Fibroblast of skin of right biceps (primary cell): ENCODE data around the gene MPZL1.

ENCODE experiments used
- DNase-seq: peaks from one replicate; pipeline ENCODE4 v3.0.0-alpha.2; 2013

MPZL1 gene

GRCh38 chr1:167695756-167696561 is 25.8 kb upstream of the MPZL1 start:
- no peak for DNase-seq

- DNase-seq, result no peak
Measured at GRCh38 chr1:167697667-167698141, 24.1 kb upstream of the MPZL1 start.

GRCh38 chr1:167698313-167698712 is 23.5 kb upstream of the MPZL1 start:
- DNase-seq, result no peak

- DNase-seq, result no peak
Measured at GRCh38 chr1:167701510-167701909, 20.3 kb upstream of the MPZL1 start.

GRCh38 chr1:167703557-167703956 is 18.2 kb upstream of the MPZL1 start:
- DNase-seq, result no peak

- no peak for DNase-seq
Measured at GRCh38 chr1:167704715-167705114, 17.1 kb upstream of the MPZL1 start.

- DNase-seq, result no peak
Measured at GRCh38 chr1:167705250-167705649, 16.5 kb upstream of the MPZL1 start.

GRCh38 chr1:167706363-167706762 is 15.4 kb upstream of the MPZL1 start:
- DNase-seq, result no peak

- no peak for DNase-seq
Measured at GRCh38 chr1:167706931-167707877, 14.6 kb upstream of the MPZL1 start.

- no peak for DNase-seq
Measured at GRCh38 chr1:167707942-167708341, 13.8 kb upstream of the MPZL1 start.

- peak; percentile 68 for DNase-seq
Measured at GRCh38 chr1:167708940-167709389, 12.8 kb upstream of the MPZL1 start.

GRCh38 chr1:167710836-167711235 is 10.9 kb upstream of the MPZL1 start:
- no peak for DNase-seq

GRCh38 chr1:167711797-167712196 is 10.0 kb upstream of the MPZL1 start:
- DNase-seq, result no peak

- DNase-seq, result no peak
Measured at GRCh38 chr1:167713330-167714081, 8.3 kb upstream of the MPZL1 start.

GRCh38 chr1:167714098-167714438 is 7.7 kb upstream of the MPZL1 start:
- DNase-seq, result no peak

GRCh38 chr1:167714439-167715156 is 7.2 kb upstream of the MPZL1 start:
- peak; percentile 82 for DNase-seq

- peak; percentile 84 for DNase-seq
Measured at GRCh38 chr1:167715157-167715999, 6.4 kb upstream of the MPZL1 start.

- DNase-seq, result no peak
Measured at GRCh38 chr1:167716000-167716271, 5.8 kb upstream of the MPZL1 start.

GRCh38 chr1:167717351-167717750 is 4.4 kb upstream of the MPZL1 start:
- DNase-seq, result peak; percentile 42

- DNase-seq, result no peak
Measured at GRCh38 chr1:167718914-167719691, 2.7 kb upstream of the MPZL1 start.
